ENCODE measurements around the gene BLCAP.

DNA sequence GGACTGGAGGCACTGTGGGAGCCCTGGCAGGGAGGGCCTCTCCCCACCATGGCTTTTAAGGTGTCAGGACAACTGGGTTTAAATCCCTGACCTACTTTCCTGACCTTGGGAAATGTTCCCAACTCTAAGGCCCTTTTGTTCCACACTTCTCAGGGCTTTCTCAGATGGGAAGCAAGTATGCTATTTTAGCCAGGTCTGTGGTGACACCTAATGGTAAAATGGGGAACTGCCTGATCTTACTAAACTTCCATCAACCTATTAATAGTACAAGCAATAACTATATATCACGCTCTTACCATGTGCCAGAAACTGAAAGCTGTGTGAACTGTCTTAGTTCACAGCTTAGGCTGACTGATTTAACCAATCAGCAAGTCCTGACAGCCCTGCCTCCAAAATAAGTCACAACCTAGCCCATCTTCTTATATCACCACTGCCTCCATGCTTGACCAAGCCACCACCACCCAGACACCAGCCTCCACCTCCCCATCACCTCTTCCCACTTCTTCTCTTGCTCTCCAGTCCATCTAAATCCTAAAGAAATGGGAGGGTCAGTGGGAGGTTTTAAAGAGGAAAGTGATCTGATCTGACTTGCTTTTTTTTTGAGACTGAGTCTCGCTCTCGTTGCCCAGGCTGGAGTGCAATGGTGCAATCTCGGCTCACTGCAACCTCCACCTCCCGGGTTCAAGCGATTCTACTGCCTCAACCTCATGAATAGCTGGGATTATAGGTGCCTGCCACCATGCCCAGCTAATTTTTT is 6.9 kb upstream of the BLCAP start:
- TF ChIP-seq, protein P1, sequence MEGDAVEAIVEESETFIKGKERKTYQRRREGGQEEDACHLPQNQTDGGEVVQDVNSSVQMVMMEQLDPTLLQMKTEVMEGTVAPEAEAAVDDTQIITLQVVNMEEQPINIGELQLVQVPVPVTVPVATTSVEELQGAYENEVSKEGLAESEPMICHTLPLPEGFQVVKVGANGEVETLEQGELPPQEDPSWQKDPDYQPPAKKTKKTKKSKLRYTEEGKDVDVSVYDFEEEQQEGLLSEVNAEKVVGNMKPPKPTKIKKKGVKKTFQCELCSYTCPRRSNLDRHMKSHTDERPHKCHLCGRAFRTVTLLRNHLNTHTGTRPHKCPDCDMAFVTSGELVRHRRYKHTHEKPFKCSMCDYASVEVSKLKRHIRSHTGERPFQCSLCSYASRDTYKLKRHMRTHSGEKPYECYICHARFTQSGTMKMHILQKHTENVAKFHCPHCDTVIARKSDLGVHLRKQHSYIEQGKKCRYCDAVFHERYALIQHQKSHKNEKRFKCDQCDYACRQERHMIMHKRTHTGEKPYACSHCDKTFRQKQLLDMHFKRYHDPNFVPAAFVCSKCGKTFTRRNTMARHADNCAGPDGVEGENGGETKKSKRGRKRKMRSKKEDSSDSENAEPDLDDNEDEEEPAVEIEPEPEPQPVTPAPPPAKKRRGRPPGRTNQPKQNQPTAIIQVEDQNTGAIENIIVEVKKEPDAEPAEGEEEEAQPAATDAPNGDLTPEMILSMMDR (IDR thresholded peaks at IDR 0.05; ENCODE audit: low read depth, low read length, missing input control) = peak; percentile 97
- TF ChIP-seq YY1 (IDR thresholded peaks at IDR 0.05) (no peak), JUND (IDR thresholded peaks at IDR 0.05) (no peak), RXRA (IDR thresholded peaks at IDR 0.05) (peak; percentile 4 to 30), FOXA1 (IDR thresholded peaks at IDR 0.05) (no peak), HNF4A (conservative IDR thresholded peaks at IDR 0.05) (no peak)
- TF ChIP-seq, protein P2, sequence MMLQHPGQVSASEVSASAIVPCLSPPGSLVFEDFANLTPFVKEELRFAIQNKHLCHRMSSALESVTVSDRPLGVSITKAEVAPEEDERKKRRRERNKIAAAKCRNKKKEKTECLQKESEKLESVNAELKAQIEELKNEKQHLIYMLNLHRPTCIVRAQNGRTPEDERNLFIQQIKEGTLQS (IDR thresholded peaks at IDR 0.05) = no peak
- TF ChIP-seq, protein P3, sequence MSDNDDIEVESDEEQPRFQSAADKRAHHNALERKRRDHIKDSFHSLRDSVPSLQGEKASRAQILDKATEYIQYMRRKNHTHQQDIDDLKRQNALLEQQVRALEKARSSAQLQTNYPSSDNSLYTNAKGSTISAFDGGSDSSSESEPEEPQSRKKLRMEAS (IDR thresholded peaks at IDR 0.05) = no peak
- TF ChIP-seq, protein P4, sequence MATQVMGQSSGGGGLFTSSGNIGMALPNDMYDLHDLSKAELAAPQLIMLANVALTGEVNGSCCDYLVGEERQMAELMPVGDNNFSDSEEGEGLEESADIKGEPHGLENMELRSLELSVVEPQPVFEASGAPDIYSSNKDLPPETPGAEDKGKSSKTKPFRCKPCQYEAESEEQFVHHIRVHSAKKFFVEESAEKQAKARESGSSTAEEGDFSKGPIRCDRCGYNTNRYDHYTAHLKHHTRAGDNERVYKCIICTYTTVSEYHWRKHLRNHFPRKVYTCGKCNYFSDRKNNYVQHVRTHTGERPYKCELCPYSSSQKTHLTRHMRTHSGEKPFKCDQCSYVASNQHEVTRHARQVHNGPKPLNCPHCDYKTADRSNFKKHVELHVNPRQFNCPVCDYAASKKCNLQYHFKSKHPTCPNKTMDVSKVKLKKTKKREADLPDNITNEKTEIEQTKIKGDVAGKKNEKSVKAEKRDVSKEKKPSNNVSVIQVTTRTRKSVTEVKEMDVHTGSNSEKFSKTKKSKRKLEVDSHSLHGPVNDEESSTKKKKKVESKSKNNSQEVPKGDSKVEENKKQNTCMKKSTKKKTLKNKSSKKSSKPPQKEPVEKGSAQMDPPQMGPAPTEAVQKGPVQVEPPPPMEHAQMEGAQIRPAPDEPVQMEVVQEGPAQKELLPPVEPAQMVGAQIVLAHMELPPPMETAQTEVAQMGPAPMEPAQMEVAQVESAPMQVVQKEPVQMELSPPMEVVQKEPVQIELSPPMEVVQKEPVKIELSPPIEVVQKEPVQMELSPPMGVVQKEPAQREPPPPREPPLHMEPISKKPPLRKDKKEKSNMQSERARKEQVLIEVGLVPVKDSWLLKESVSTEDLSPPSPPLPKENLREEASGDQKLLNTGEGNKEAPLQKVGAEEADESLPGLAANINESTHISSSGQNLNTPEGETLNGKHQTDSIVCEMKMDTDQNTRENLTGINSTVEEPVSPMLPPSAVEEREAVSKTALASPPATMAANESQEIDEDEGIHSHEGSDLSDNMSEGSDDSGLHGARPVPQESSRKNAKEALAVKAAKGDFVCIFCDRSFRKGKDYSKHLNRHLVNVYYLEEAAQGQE (IDR thresholded peaks at IDR 0.05) = no peak

All from liver (tissue), 3 donors.